GM19193 (cell line): ENCODE results near the gene AQP9.

Source experiments
- POLR2A ChIP-seq: IDR thresholded peaks from 4 replicates; pipeline ENCODE4 v1.6.1; 2011; ENCODE audit not compliant: insufficient read depth, insufficient read length; ENCODE audit errors: extremely low read depth

AQP9 gene

GRCh38 chr15:58138106-58138505 lies at the start of gene AQP9:
TSS of gene AQP9 (plus strand) at chr15:58138381. CDS start at chr15:58138566, 185 bp downstream.
- no peak for TF ChIP-seq POLR2A

GRCh38 chr15:58095415-58095814 lies 42.8 kb upstream of the AQP9 start:
- TF ChIP-seq POLR2A = no peak

- TF ChIP-seq POLR2A = no peak
Observed at GRCh38 chr15:58096529-58097084, 41.6 kb upstream of the AQP9 start.

- no peak for TF ChIP-seq POLR2A
Observed at GRCh38 chr15:58103482-58103881, 34.7 kb upstream of the AQP9 start.

- no peak for TF ChIP-seq POLR2A
Observed at GRCh38 chr15:58108117-58108516, 30.1 kb upstream of the AQP9 start.

GRCh38 chr15:58109419-58109818 lies 28.8 kb upstream of the AQP9 start:
- TF ChIP-seq POLR2A = no peak

GRCh38 chr15:58110999-58111717 lies 27.0 kb upstream of the AQP9 start:
- TF ChIP-seq POLR2A = no peak

- TF ChIP-seq POLR2A = no peak
Observed at GRCh38 chr15:58111718-58112104, 26.5 kb upstream of the AQP9 start.

- no peak for TF ChIP-seq POLR2A
Observed at GRCh38 chr15:58114388-58114787, 23.8 kb upstream of the AQP9 start.

GRCh38 chr15:58114812-58115211 lies 23.4 kb upstream of the AQP9 start:
- no peak for TF ChIP-seq POLR2A

GRCh38 chr15:58115692-58116091 lies 22.5 kb upstream of the AQP9 start:
- TF ChIP-seq POLR2A = no peak

- TF ChIP-seq POLR2A = no peak
Observed at GRCh38 chr15:58117619-58118018, 20.6 kb upstream of the AQP9 start.

- TF ChIP-seq POLR2A = no peak
Observed at GRCh38 chr15:58118272-58118671, 19.9 kb upstream of the AQP9 start.

- no peak for TF ChIP-seq POLR2A
Observed at GRCh38 chr15:58119016-58119415, 19.2 kb upstream of the AQP9 start.

- no peak for TF ChIP-seq POLR2A
Observed at GRCh38 chr15:58124585-58124984, 13.6 kb upstream of the AQP9 start.

- no peak for TF ChIP-seq POLR2A
Observed at GRCh38 chr15:58125333-58125732, 12.8 kb upstream of the AQP9 start.

GRCh38 chr15:58134886-58135285 lies 3.3 kb upstream of the AQP9 start:
- TF ChIP-seq POLR2A = no peak

- no peak for TF ChIP-seq POLR2A
Observed at GRCh38 chr15:58135511-58136174, 2.5 kb upstream of the AQP9 start.
